Measurements from ENCODE around the gene NFE2L2.
"Not testable (repeated sequence)": the region's sequence is repeated elsewhere in the genome, so short reads cannot be mapped to it uniquely, and the experiment has no call there.

The NFE2L2 gene

GRCh38 chr2:177257471-177257870, 7.1 kb downstream of the NFE2L2 start:
- no peak for DNase-seq (ENCODE audit: low read depth, low spot score)

- no peak for DNase-seq (ENCODE audit: low read depth, low spot score)
These were observed 7.8 kb downstream of the NFE2L2 start for GRCh38 chr2:177256695-177257094.

GRCh38 chr2:177256026-177256425, 8.5 kb downstream of the NFE2L2 start:
- DNase-seq (ENCODE audit: low read depth, low spot score), result no peak

- no peak for DNase-seq (ENCODE audit: low read depth, low spot score)
These were observed 9.3 kb downstream of the NFE2L2 start for GRCh38 chr2:177255227-177255601.

- DNase-seq (ENCODE audit: low read depth, low spot score), result no peak
These were observed 9.9 kb downstream of the NFE2L2 start for GRCh38 chr2:177254433-177255226.

- no peak for DNase-seq (ENCODE audit: low read depth, low spot score)
These were observed 10.8 kb downstream of the NFE2L2 start for GRCh38 chr2:177253704-177254103.

- DNase-seq (ENCODE audit: low read depth, low spot score), result no peak
These were observed 11.6 kb downstream of the NFE2L2 start for GRCh38 chr2:177252808-177253531.

GRCh38 chr2:177251165-177251542, 13.4 kb downstream of the NFE2L2 start:
- no peak for DNase-seq (ENCODE audit: low read depth, low spot score)

- DNase-seq (ENCODE audit: low read depth, low spot score), result no peak
These were observed 14.1 kb downstream of the NFE2L2 start for GRCh38 chr2:177250461-177250860.

GRCh38 chr2:177249038-177249437, 15.5 kb downstream of the NFE2L2 start:
- no peak for DNase-seq (ENCODE audit: low read depth, low spot score)

- no peak for DNase-seq (ENCODE audit: low read depth, low spot score)
These were observed 16.7 kb downstream of the NFE2L2 start for GRCh38 chr2:177247693-177248262.

GRCh38 chr2:177246523-177247030, 17.9 kb downstream of the NFE2L2 start:
- not testable (repeated sequence) for DNase-seq (ENCODE audit: low read depth, low spot score)

- no peak for DNase-seq (ENCODE audit: low read depth, low spot score)
These were observed 18.5 kb downstream of the NFE2L2 start for GRCh38 chr2:177246000-177246399.

- no peak for DNase-seq (ENCODE audit: low read depth, low spot score)
These were observed 19.5 kb downstream of the NFE2L2 start for GRCh38 chr2:177245010-177245422.

GRCh38 chr2:177244244-177244771, 20.2 kb downstream of the NFE2L2 start:
- DNase-seq (ENCODE audit: low read depth, low spot score), result no peak

- no peak for DNase-seq (ENCODE audit: low read depth, low spot score)
These were observed 21.1 kb downstream of the NFE2L2 start for GRCh38 chr2:177243476-177243875.

GRCh38 chr2:177243073-177243472, 21.5 kb downstream of the NFE2L2 start:
- DNase-seq (ENCODE audit: low read depth, low spot score), result no peak

GRCh38 chr2:177242121-177242987, 22.2 kb downstream of the NFE2L2 start:
- DNase-seq (ENCODE audit: low read depth, low spot score), result no peak

GRCh38 chr2:177241711-177242120, 22.8 kb downstream of the NFE2L2 start:
- no peak for DNase-seq (ENCODE audit: low read depth, low spot score)

GRCh38 chr2:177239932-177240630, 24.4 kb downstream of the NFE2L2 start:
- DNase-seq (ENCODE audit: low read depth, low spot score), result no peak

- DNase-seq (ENCODE audit: low read depth, low spot score), result no peak
These were observed 25.5 kb downstream of the NFE2L2 start for GRCh38 chr2:177239053-177239452.
